ENCODE results near the gene GRSF1.
A peak's percentile ranks its signal among the peaks of the same experiment; 100 is the strongest.
"Not testable (repeated sequence)": the region's sequence is repeated elsewhere in the genome, so short reads cannot be mapped to it uniquely, and the experiment has no call there.

The GRSF1 gene

GRCh38 chr4:70839589-70840093, at the start of gene GRSF1:
Gene GRSF1, minus strand, starts transcription at chr4:70839890. Its CDS starts 63 bp downstream, at chr4:70839827.
- peak; percentile 87 for DNase-seq

GRCh38 chr4:70885174-70885573, 45.5 kb upstream of the GRSF1 start:
- no peak for DNase-seq
- in situ Hi-C loops (cut with HindIII; ENCODE audit: low pct_ligation_motif_present, low pct_unique_long_range_greater_than_20kb, low sequenced_read_pairs), result no loop called here

More at GRCh38 chr4:70839589-70840093, at the start of gene GRSF1:
- in situ Hi-C loops (cut with HindIII; ENCODE audit: low pct_ligation_motif_present, low pct_unique_long_range_greater_than_20kb, low sequenced_read_pairs), result no loop called here

GRCh38 chr4:70880739-70881138, 41.0 kb upstream of the GRSF1 start:
- DNase-seq, result no peak
- in situ Hi-C loops (cut with HindIII; ENCODE audit: low pct_ligation_motif_present, low pct_unique_long_range_greater_than_20kb, low sequenced_read_pairs), result no loop called here

- in situ Hi-C loops (cut with HindIII; ENCODE audit: low pct_ligation_motif_present, low pct_unique_long_range_greater_than_20kb, low sequenced_read_pairs), result no loop called here
- DNase-seq, result no peak
Observed at GRCh38 chr4:70877556-70877955, 37.9 kb upstream of the GRSF1 start.

- in situ Hi-C loops (cut with HindIII; ENCODE audit: low pct_ligation_motif_present, low pct_unique_long_range_greater_than_20kb, low sequenced_read_pairs), result no loop called here
- DNase-seq, result no peak
Observed at GRCh38 chr4:70874268-70875156, 34.8 kb upstream of the GRSF1 start.

GRCh38 chr4:70873216-70873615, 33.5 kb upstream of the GRSF1 start:
- in situ Hi-C loops (cut with HindIII; ENCODE audit: low pct_ligation_motif_present, low pct_unique_long_range_greater_than_20kb, low sequenced_read_pairs), result no loop called here
- no peak for DNase-seq

GRCh38 chr4:70868778-70869177, 29.1 kb upstream of the GRSF1 start:
- no peak for DNase-seq
- in situ Hi-C loops (cut with HindIII; ENCODE audit: low pct_ligation_motif_present, low pct_unique_long_range_greater_than_20kb, low sequenced_read_pairs), result no loop called here

- no peak for DNase-seq
- in situ Hi-C loops (cut with HindIII; ENCODE audit: low pct_ligation_motif_present, low pct_unique_long_range_greater_than_20kb, low sequenced_read_pairs), result no loop called here
Observed at GRCh38 chr4:70863099-70863790, 23.6 kb upstream of the GRSF1 start.

GRCh38 chr4:70859066-70859465, 19.4 kb upstream of the GRSF1 start:
- no peak for DNase-seq

GRCh38 chr4:70858454-70858853, 18.8 kb upstream of the GRSF1 start:
- in situ Hi-C loops (cut with HindIII; ENCODE audit: low pct_ligation_motif_present, low pct_unique_long_range_greater_than_20kb, low sequenced_read_pairs), result no loop called here
- DNase-seq, result no peak

More at GRCh38 chr4:70859066-70859465, 19.4 kb upstream of the GRSF1 start:
- in situ Hi-C loops (cut with HindIII; ENCODE audit: low pct_ligation_motif_present, low pct_unique_long_range_greater_than_20kb, low sequenced_read_pairs), result no loop called here

- in situ Hi-C loops (cut with HindIII; ENCODE audit: low pct_ligation_motif_present, low pct_unique_long_range_greater_than_20kb, low sequenced_read_pairs), result no loop called here
- no peak for DNase-seq
Observed at GRCh38 chr4:70855464-70855863, 15.8 kb upstream of the GRSF1 start.

- in situ Hi-C loops (cut with HindIII; ENCODE audit: low pct_ligation_motif_present, low pct_unique_long_range_greater_than_20kb, low sequenced_read_pairs), result no loop called here
- no peak for DNase-seq
Observed at GRCh38 chr4:70849291-70849690, 9.6 kb upstream of the GRSF1 start.

GRCh38 chr4:70844180-70844579, 4.5 kb upstream of the GRSF1 start:
- no peak for DNase-seq
- in situ Hi-C loops (cut with HindIII; ENCODE audit: low pct_ligation_motif_present, low pct_unique_long_range_greater_than_20kb, low sequenced_read_pairs), result no loop called here

- no peak for DNase-seq
- in situ Hi-C loops (cut with HindIII; ENCODE audit: low pct_ligation_motif_present, low pct_unique_long_range_greater_than_20kb, low sequenced_read_pairs), result no loop called here
Observed at GRCh38 chr4:70842761-70843435, 3.2 kb upstream of the GRSF1 start.

- no peak for DNase-seq
- in situ Hi-C loops (cut with HindIII; ENCODE audit: low pct_ligation_motif_present, low pct_unique_long_range_greater_than_20kb, low sequenced_read_pairs), result no loop called here
Observed at GRCh38 chr4:70841951-70842350, 2.3 kb upstream of the GRSF1 start.

GRCh38 chr4:70841211-70841610, 1.5 kb upstream of the GRSF1 start:
- DNase-seq, result no peak
- in situ Hi-C loops (cut with HindIII; ENCODE audit: low pct_ligation_motif_present, low pct_unique_long_range_greater_than_20kb, low sequenced_read_pairs), result no loop called here

- DNase-seq; in situ Hi-C loops (cut with HindIII; ENCODE audit: low pct_ligation_motif_present, low pct_unique_long_range_greater_than_20kb, low sequenced_read_pairs): not testable (repeated sequence)
Observed at GRCh38 chr4:70840631-70841030, 941 bp upstream of the GRSF1 start.

- in situ Hi-C loops (cut with HindIII; ENCODE audit: low pct_ligation_motif_present, low pct_unique_long_range_greater_than_20kb, low sequenced_read_pairs), result not testable (repeated sequence)
- peak; percentile 28 for DNase-seq
Observed at GRCh38 chr4:70840137-70840536, 447 bp upstream of the GRSF1 start.
